HG03159 (cell line): ENCODE data around the gene DMWD.
"Not testable (repeated sequence)": the region's sequence is repeated elsewhere in the genome, so short reads cannot be mapped to it uniquely, and the experiment has no call there.

ENCODE experiments used
- ATAC-seq: cut with Tn5 transposase; IDR thresholded peaks from one replicate; pipeline ENCODE4 v1.9.1; 2021; ENCODE audit warnings: mild to moderate bottlenecking, moderate library complexity; ENCODE audit not compliant: unreplicated experiment

The DMWD gene

DNA sequence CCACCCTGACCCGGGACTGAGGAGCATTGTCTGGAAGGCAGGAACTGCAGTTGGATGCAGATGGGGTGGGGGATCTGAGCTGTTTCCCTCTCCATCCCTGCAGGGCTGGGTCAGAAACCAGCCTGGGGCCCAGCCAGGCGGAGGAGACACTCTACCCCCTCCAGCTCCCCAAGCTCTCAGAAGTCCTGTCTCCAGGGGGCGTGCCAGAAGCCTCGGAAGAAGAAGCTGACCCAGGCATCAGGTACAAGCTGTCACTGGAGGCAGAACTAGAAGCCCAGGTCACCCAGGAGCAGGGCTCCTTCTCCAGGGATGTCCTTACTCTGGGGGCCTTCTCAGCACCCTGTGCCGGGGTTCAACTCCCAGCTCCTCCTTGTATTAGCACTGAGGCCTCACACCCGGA is 39.1 kb downstream of the DMWD start:
- ATAC-seq, result no peak

GRCh38 chr19:45752639-45753038 is 40.0 kb downstream of the DMWD start:
- ATAC-seq, result no peak

DNA sequence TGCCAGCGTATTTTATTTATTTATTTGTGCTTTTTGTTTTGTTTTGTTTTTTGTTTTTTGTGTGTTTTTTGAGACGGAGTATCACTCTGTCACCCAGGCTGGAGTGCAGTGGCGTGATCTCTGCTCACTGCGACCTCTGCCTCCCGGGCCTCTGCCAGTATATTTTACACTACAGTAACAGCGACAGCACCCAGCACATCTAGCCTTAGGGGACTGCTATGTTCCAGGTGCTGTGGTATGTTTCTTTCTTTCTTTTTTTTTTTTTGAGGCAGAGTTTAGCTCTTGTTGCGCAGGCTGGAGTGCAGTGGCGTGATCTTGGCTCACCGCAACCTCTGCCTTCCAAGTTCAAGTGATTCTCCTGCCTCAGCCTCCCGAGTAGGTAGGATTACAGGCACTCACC is 41.2 kb downstream of the DMWD start:
- not testable (repeated sequence) for ATAC-seq

DNA sequence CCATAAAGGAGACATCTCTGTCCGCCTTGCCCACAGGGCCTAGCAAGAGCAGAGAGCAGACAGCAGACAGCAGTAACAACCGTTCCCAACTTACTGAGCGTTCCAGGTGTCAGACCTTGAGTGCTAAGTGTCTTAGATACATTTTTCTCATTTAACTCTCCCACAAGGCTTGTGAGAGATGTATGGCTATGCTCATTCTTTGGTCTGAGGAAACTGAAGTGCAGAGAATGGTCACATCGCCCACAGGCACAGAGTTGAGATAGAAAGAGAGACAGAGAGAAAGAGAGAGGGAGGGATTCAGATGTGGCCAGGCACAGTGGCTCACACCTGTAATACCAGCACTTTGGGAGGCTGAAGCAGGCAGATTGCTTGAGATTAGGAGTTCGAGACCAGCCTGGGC is 45.1 kb downstream of the DMWD start:
- no peak for ATAC-seq

GRCh38 chr19:45746866-45747265 is 45.8 kb downstream of the DMWD start:
- no peak for ATAC-seq

- ATAC-seq, result no peak
Observed at GRCh38 chr19:45745606-45746005, 47.0 kb downstream of the DMWD start.

DNA sequence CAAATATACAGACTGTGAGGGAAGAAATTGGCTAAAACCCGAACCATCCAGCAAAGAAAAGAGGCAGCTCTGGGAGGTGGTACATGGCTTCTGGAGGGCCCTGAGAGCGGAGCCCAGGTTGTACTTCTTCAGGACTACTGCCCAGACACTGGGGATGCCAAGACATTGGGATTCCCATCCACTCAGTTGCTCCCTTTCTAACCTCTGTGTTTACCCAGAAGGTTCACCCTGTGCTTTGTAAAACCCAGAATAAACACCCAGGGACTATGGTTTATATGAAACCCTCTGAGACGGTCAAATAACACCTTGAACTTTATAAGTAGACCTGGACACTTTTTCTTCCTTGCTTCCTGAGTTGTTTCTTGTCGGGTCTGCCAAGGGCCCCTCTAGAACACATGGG is 49.7 kb downstream of the DMWD start:
- no peak for ATAC-seq

DNA sequence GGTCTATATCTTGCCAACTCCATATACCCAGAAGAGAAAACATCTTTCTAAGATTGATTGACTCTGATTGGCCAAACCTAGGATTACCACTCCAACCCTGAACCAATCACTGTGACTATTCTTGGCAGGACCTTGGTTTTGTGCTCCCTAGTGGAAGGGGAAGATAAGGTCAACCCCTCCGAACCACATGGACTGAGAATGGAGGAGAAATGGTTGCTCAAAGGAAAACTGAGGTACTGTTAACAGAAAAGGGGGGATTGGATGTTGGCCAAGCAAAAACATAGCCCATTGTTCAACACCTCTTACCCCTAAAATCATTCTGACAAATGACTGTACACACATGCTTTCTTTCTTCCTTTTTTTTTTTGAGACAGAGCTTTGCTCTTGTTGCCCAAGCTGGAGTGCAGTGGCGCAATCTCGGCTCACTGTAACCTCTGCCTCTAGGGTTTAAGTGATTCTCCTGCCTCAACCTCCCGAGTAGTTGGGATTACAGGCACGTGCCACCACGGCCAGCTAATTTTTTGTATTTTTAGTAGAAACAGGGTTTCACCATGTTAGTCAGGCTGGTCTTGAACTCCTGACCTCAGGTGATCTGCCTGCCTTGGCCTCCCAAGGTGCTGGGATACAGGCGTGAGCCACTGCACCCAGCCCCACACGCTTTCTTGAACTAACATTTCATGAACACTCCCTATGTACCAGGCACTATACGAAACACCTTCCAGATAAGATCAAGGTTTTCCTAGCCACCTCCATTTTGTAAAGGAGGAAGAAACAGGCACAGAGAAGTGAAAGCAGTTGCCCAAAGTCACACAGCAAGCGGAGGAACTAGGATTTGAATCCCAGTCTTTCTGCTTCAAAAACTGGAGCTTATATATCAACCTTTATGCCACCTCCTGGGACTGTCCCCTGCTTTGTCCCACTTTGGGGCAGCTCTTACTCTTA is 52.9 kb downstream of the DMWD start:
- no peak for ATAC-seq

- ATAC-seq, result no peak
Observed at GRCh38 chr19:45733160-45733810, 59.4 kb downstream of the DMWD start, which contains the start of gene MEIOSIN. Gene MEIOSIN, plus strand, starts transcription at chr19:45733439. Its CDS starts 1,938 bp downstream, at chr19:45735377.
